GM12878 (cell line): ENCODE data around the gene CNNM2. TPM values are rescaled to one million over a fixed set of nuclear protein-coding genes. Genes with fewer than 3 reads are reported as not detected.

Experiments used
- ATAC-seq: fragments of 200-7000 bp; cut with Tn5 transposase; 3 replicates; pipeline ENCODE4 v1.9.1; 2020; ENCODE audit warnings: mild to moderate bottlenecking, moderate library complexity
- BruUV-seq: library from RNA; stranded (reverse); fragments of 400-500 nt; replicated peaks from 2 replicates; lab custom pipeline; 2021; lab: Mats Ljungman, UMichigan
- CTCF ChIA-PET: fragments of 300-600 bp; sonication (Branson Sonifier 250); formaldehyde crosslinking; extraction: SDS; loops from one replicate; lab custom pipeline; 2021; ENCODE audit warnings: inconsistent platforms; lab: Yijun Ruan, JAX
- POLR2A ChIA-PET: fragments of 350-600 bp; formaldehyde crosslinking; extraction: SDS; loops from one replicate; lab custom pipeline; 2021; ENCODE audit warnings: inconsistent platforms; lab: Charles Lee
- RAD21 ChIA-PET: fragments of 300-600 bp; sonication (Branson Sonifier 250); formaldehyde crosslinking; loops from one replicate; lab custom pipeline; 2023; ENCODE audit warnings: antibody characterized with exemption; ENCODE audit not compliant: unreplicated experiment; lab: Charles Lee
- SMC1A ChIA-PET: fragments of 300-600 bp; sonication (Branson Sonifier 250); formaldehyde crosslinking; loops from one replicate; lab custom pipeline; 2023; ENCODE audit not compliant: unreplicated experiment, uncharacterized antibody; lab: Charles Lee
- DNase-seq: peaks from one replicate; pipeline ENCODE4 v3.0.0-alpha.2; 2011; ENCODE audit warnings: low read depth, low spot score
- FAIRE-seq: peaks from 3 replicates; lab custom pipeline; 2011; peaks lifted over from hg19 to GRCh38; lab: Jason Lieb, UNC
- H2AFZ ChIP-seq: 2 replicates; pipeline ENCODE4 v1.6.0; 2011; ENCODE audit warnings: low read depth, low read length, control low read depth; ENCODE audit not compliant: control insufficient read depth
- H3K27ac ChIP-seq: 2 replicates; pipeline ENCODE4 v1.5.1; 2011; ENCODE audit warnings: control low read depth; ENCODE audit not compliant: control insufficient read depth, insufficient read depth
- H3K27me3 ChIP-seq, 2 experiments: replicated peaks in 1 of 2; 2 replicates each; pipeline versions ENCODE4 v1.6.0 to v1.6.1; 2011; ENCODE audit warnings: low read length in 1 of 2; ENCODE audit not compliant: control insufficient read depth in 2 of 2, insufficient read depth in 2 of 2
- H3K36me3 ChIP-seq, 2 experiments: 2 replicates each; pipeline ENCODE4 v1.5.1; 2011; ENCODE audit warnings: low read length in 1 of 2; ENCODE audit not compliant: control insufficient read depth in 2 of 2, insufficient read depth in 2 of 2
- H3K4me1 ChIP-seq: 2 replicates; pipeline ENCODE4 v1.6.1; 2011; ENCODE audit warnings: mild to moderate bottlenecking, low read length, moderate library complexity, mixed read lengths; ENCODE audit not compliant: control insufficient read depth, insufficient read depth
- H3K4me2 ChIP-seq: 2 replicates; pipeline ENCODE4 v1.6.0; 2011; ENCODE audit warnings: control low read depth; ENCODE audit not compliant: control insufficient read depth, insufficient read depth
- H3K4me3 ChIP-seq: fragments of 200-600 bp; sonication (generic); 2 replicates; pipeline ENCODE4 v1.5.1; 2016
- H3K79me2 ChIP-seq: 2 replicates; pipeline ENCODE4 v1.6.0; 2011; ENCODE audit warnings: low read length; ENCODE audit not compliant: control insufficient read depth, insufficient read depth
- H3K9ac ChIP-seq: 2 replicates; pipeline ENCODE4 v1.8.0; 2011; ENCODE audit warnings: low read length, control low read depth, mixed read lengths; ENCODE audit not compliant: control insufficient read depth, insufficient read depth
- H3K9me3 ChIP-seq: replicated peaks from 3 replicates; pipeline ENCODE4 v1.5.1; 2011; ENCODE audit warnings: mild to moderate bottlenecking, low read length; ENCODE audit not compliant: control insufficient read depth, insufficient read depth
- H4K20me1 ChIP-seq: 2 replicates; pipeline ENCODE4 v1.6.0; 2011; ENCODE audit not compliant: control insufficient read depth, insufficient read depth
- BMI1 ChIP-seq: fragments of 450-650 bp; IDR thresholded peaks from 2 replicates; pipeline ENCODE4 v1.6.1; 2016; ENCODE audit warnings: mild to moderate bottlenecking, moderate library complexity, borderline replicate concordance
- CHD1 ChIP-seq: IDR thresholded peaks from 2 replicates; pipeline ENCODE4 v1.6.1; 2012; ENCODE audit warnings: low read depth, low read length, improper control_type of control experiment
- FOS ChIP-seq: IDR thresholded peaks from 3 replicates; pipeline ENCODE4 v1.6.1; 2011; ENCODE audit warnings: borderline replicate concordance; ENCODE audit not compliant: insufficient read length; ENCODE audit errors: extremely low read depth
- HDAC6 ChIP-seq: fragments of 200-600 bp; sonication (generic); IDR thresholded peaks from one replicate; pipeline ENCODE4 v1.8.0; 2017; ENCODE audit warnings: antibody characterized with exemption; ENCODE audit not compliant: unreplicated experiment
- MXI1 ChIP-seq: fragments of 150-350 bp; IDR thresholded peaks from 2 replicates; pipeline ENCODE4 v1.6.1; 2011; ENCODE audit warnings: low read depth, mild to moderate bottlenecking, inconsistent platforms, low read length, improper control_type of control experiment
- SMARCA5 ChIP-seq: fragments of 450-650 bp; IDR thresholded peaks from 2 replicates; pipeline ENCODE4 v1.6.1; 2017; ENCODE audit warnings: mild to moderate bottlenecking
- SUZ12 ChIP-seq: fragments of 200-600 bp; sonication (generic); IDR thresholded peaks from one replicate; pipeline ENCODE4 v1.6.1; 2018; ENCODE audit warnings: antibody characterized with exemption, mild to moderate bottlenecking; ENCODE audit not compliant: unreplicated experiment
- WRNIP1 ChIP-seq: IDR thresholded peaks from 2 replicates; pipeline ENCODE4 v1.6.1; 2011; ENCODE audit warnings: low read depth, low read length, improper control_type of control experiment, borderline replicate concordance
- ZNF207 ChIP-seq: fragments of 450-650 bp; IDR thresholded peaks from 2 replicates; pipeline ENCODE4 v1.6.1; 2014; ENCODE audit warnings: antibody characterized with exemption, mild to moderate bottlenecking, borderline replicate concordance
- ZNF384 ChIP-seq: IDR thresholded peaks from 2 replicates; pipeline ENCODE4 v1.6.1; 2012; ENCODE audit warnings: low read depth, mild to moderate bottlenecking, low read length, improper control_type of control experiment, borderline replicate concordance
- WGBS: methylation state at CpG from one replicate; pipeline ENCODE4 v1.1.6; 2016; ENCODE audit warnings: low lambda C conversion rate; ENCODE audit not compliant: insufficient replicate concordance, insufficient coverage; ENCODE audit errors: missing lambda C conversion rate; 5-methylcytosine and 5-hydroxymethylcytosine counted together
- in situ Hi-C: fragments of 300-500 bp; cut with MboI; formaldehyde crosslinking; loops from 9 replicates; pipeline ENCODE4 v1.14.3; 2018; ENCODE audit warnings: mixed read lengths
- intact Hi-C: fragments of 100-400 bp; cut with micrococcal nuclease; formaldehyde crosslinking; loops from one replicate; pipeline ENCODE4 v1.14.2; 2022; ENCODE audit not compliant: unreplicated experiment
- polyA plus RNA-seq, 11 experiments: library from polyadenylated mRNA; depleted of rRNA in 4 of 11; unstranded in 6 of 11; stranded (reverse) in 5 of 11; fragments of >200 nt; fragmentation: Nextera tagmentation in 4 of 11; fragmentation: Illumina TruSeq in 1 of 11; extraction: Ambion mirVana in 4 of 11; extraction: Trizol in 1 of 11; gene quantifications; 1 replicate in 1 of 11; 2 replicates in 10 of 11; pipeline versions ENCODE4 v1.2.1 to v1.2.3, GENCODE V29; 2011 to 2016; ENCODE audit warnings: inconsistent platforms in 2 of 11, missing spikeins in 2 of 11, low read depth in 1 of 11
- total RNA-seq, 4 experiments: library from RNA; depleted of rRNA in 3 of 4; stranded (reverse); fragments of >200 nt in 3 of 4; fragmentation: Illumina TruSeq in 1 of 4; extraction: Trizol in 1 of 4; gene quantifications; 2 replicates each; pipeline versions ENCODE4 v1.2.1 to v1.2.3, GENCODE V29; 2013 to 2021
- TF ChIP-seq, protein P1 (sequence below): IDR thresholded peaks from 2 replicates; pipeline ENCODE4 v1.6.1; 2011; ENCODE audit warnings: borderline replicate concordance, low read depth, mild to moderate bottlenecking, moderate library complexity, mixed read lengths, low read length; ENCODE audit not compliant: insufficient read depth; ENCODE audit errors: extremely low read length
- TF ChIP-seq, protein P2 (sequence below): fragments of 450-650 bp; formaldehyde crosslinking; IDR thresholded peaks from 2 replicates; pipeline ENCODE4 v1.5.0; 2022; ENCODE audit warnings: mild to moderate bottlenecking, missing genetic modification characterization

Gene CNNM2
- total and polyA plus RNA-seq, 10 of the 15 experiments (the other 5 are each of a cell fraction or from before 2014, with no cell fraction given) = 0.18 to 7.3 (median 2.5) TPM

DNA sequence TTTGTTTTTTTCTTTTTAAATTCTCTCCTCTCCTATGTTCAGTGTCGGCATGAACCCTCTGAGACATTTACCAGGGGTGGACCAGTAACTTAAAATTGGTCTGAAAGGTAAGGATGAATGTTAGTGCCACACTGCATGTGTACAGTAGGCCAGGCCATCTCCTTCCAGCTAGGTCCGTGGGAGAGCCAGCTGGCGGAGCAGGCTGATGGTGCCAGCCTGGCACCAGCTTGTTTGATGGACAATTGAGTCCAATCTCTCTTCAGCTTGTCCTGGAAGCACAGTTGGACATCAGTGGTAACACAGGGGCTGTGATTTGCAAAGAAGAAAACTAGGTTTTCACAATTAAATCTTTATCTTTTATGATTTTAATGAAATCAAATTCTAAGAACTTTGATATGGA is 136.5 kb downstream of the CNNM2 start:
- FAIRE-seq (no peak), ATAC-seq (peak; percentile 7; the same call in 2 of the 3 replicates), DNase-seq (no peak)
- SMC1A ChIA-PET = interaction anchor here (0.7 to 2.4 kb wide), 9 partner anchors 11 to 279 kb away, joined by 3 to 12 read pairs (median 5); partner anchors contain the start of gene CNNM2
- CTCF ChIA-PET = interaction anchor here (0.8 to 4.4 kb wide), 12 partner anchors 10 to 280 kb away, joined by 3 to 30 read pairs (median 8); partner anchors contain the start of genes CNNM2 and RPEL1
- no peaks in the 10 kb centered on the region for H3K27me3 ChIP-seq
- H3K9me3 ChIP-seq = no peaks in the 10 kb centered on the region
- no peak overlapping the region for H2AFZ ChIP-seq
- TF ChIP-seq SMARCA5 (0 out of 2 replicates have a peak, but pooled peaks have one; percentile 28), WRNIP1 (no peak), CHD1 (no peak)
- WGBS = 88% methylated on average over 3 of the region's 3 CpGs
- no peak overlapping the region for H3K27ac ChIP-seq
- no peaks in the 10 kb centered on the region for H4K20me1 ChIP-seq
- no peak overlapping the region for H3K4me3 ChIP-seq
- no TSS peak for BruUV-seq
- H3K4me1 ChIP-seq = no peaks in the 10 kb centered on the region
- in situ Hi-C loops (no loop called here), intact Hi-C loops (loop anchor here (1.0 to 5.0 kb wide), 2 partner anchors 15 to 137 kb away; partner anchors contain the start of gene CNNM2)
- no peaks in the 10 kb centered on the region for H3K36me3 ChIP-seq
- H3K4me2 ChIP-seq = no peak overlapping the region
- POLR2A ChIA-PET = interaction anchor here (0.6 to 1.8 kb wide), 6 partner anchors 9 to 152 kb away, joined by 3 to 6 read pairs (median 4); no protein-coding TSS in a partner anchor
- RAD21 ChIA-PET = interaction anchor here (0.8 to 3.8 kb wide), 8 partner anchors 8 to 190 kb away, joined by 3 to 30 read pairs (median 4); partner anchors contain the start of gene CNNM2
- H3K9ac ChIP-seq = no peak overlapping the region
- no peaks in the 10 kb centered on the region for H3K79me2 ChIP-seq

DNA sequence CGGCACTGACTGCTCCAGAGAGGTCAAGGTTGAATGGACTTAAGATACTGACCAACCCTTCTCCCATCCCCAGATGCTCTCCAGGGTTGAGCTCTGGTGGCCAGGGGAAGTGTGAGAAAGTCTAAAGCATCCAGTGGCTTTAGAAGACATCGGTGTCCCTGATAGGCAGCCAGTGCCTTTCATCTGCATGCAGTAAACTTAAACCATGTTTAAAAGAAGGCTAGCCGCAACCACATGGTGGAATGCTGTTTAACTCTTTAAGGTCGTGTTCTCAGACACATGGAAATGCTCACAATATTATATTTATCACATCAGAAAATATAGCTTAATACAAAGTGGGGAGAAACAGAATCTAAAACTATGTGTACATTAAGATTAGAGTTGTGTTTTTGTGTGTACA is 137.0 kb downstream of the CNNM2 start:
- no peak for ATAC-seq
- no peaks in the 10 kb centered on the region for H4K20me1 ChIP-seq
- BruUV-seq = no TSS peak
- ChIA-PET RAD21 (interaction anchor here (1.1 to 3.8 kb wide), 5 partner anchors 7 to 138 kb away, joined by 3 to 30 read pairs (median 4); partner anchors contain the start of gene CNNM2), SMC1A (interaction anchor here (0.8 to 2.3 kb wide), 4 partner anchors 11 to 137 kb away, joined by 4 to 11 read pairs (median 8); partner anchors contain the start of gene CNNM2), POLR2A (interaction anchor here (0.5 to 1.8 kb wide), 3 partner anchors 9 to 129 kb away, joined by 3 to 7 read pairs (median 5); no protein-coding TSS in a partner anchor), CTCF (interaction anchor here (1.2 to 4.4 kb wide), 7 partner anchors 10 to 190 kb away, joined by 3 to 30 read pairs (median 10); partner anchors contain the start of genes CNNM2 and RPEL1)
- H2AFZ ChIP-seq = no peak overlapping the region
- H3K79me2 ChIP-seq = no peaks in the 10 kb centered on the region
- H3K36me3 ChIP-seq = no peaks in the 10 kb centered on the region
- H3K4me2 ChIP-seq = no peak overlapping the region
- 76% methylated on average over 4 of the region's 4 CpGs for WGBS
- no peak overlapping the region for H3K4me3 ChIP-seq
- no peak overlapping the region for H3K9ac ChIP-seq
- H3K4me1 ChIP-seq = no peaks in the 10 kb centered on the region
- no peak for FAIRE-seq
- intact Hi-C loops (no loop called here), in situ Hi-C loops (no loop called here)
- no peaks in the 10 kb centered on the region for H3K27me3 ChIP-seq
- no peak overlapping the region for H3K27ac ChIP-seq
- DNase-seq = no peak
- H3K9me3 ChIP-seq = no peaks in the 10 kb centered on the region
- TF ChIP-seq BMI1 (no peak), FOS (no peak), SUZ12 (no peak), ZNF207 (no peak), HDAC6 (no peak), ZNF384 (no peak), MXI1 (no peak)
- TF ChIP-seq, protein P1, sequence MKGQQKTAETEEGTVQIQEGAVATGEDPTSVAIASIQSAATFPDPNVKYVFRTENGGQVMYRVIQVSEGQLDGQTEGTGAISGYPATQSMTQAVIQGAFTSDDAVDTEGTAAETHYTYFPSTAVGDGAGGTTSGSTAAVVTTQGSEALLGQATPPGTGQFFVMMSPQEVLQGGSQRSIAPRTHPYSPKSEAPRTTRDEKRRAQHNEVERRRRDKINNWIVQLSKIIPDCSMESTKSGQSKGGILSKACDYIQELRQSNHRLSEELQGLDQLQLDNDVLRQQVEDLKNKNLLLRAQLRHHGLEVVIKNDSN = no peak
- TF ChIP-seq, protein P2, sequence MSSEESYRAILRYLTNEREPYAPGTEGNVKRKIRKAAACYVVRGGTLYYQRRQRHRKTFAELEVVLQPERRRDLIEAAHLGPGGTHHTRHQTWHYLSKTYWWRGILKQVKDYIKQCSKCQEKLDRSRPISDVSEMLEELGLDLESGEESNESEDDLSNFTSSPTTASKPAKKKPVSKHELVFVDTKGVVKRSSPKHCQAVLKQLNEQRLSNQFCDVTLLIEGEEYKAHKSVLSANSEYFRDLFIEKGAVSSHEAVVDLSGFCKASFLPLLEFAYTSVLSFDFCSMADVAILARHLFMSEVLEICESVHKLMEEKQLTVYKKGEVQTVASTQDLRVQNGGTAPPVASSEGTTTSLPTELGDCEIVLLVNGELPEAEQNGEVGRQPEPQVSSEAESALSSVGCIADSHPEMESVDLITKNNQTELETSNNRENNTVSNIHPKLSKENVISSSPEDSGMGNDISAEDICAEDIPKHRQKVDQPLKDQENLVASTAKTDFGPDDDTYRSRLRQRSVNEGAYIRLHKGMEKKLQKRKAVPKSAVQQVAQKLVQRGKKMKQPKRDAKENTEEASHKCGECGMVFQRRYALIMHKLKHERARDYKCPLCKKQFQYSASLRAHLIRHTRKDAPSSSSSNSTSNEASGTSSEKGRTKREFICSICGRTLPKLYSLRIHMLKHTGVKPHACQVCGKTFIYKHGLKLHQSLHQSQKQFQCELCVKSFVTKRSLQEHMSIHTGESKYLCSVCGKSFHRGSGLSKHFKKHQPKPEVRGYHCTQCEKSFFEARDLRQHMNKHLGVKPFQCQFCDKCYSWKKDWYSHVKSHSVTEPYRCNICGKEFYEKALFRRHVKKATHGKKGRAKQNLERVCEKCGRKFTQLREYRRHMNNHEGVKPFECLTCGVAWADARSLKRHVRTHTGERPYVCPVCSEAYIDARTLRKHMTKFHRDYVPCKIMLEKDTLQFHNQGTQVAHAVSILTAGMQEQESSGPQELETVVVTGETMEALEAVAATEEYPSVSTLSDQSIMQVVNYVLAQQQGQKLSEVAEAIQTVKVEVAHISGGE = no peak
